GM12878 (cell line): ENCODE data around the gene RIC8B.

Experiments
- BRCA1 ChIP-seq: IDR thresholded peaks from 2 replicates; pipeline ENCODE4 v1.6.1; 2011; ENCODE audit warnings: low read depth, low read length, improper control_type of control experiment
- HDAC2 ChIP-seq: fragments of 200-600 bp; sonication (generic); IDR thresholded peaks from 2 replicates; pipeline ENCODE4 v1.6.1; 2017
- MEF2A ChIP-seq: IDR thresholded peaks from 2 replicates; pipeline ENCODE4 v1.6.1; 2011; ENCODE audit warnings: low read depth, mild to moderate bottlenecking, low read length, moderate library complexity; ENCODE audit not compliant: insufficient read depth
- NFYA ChIP-seq: IDR thresholded peaks from 2 replicates; pipeline ENCODE4 v1.6.1; 2011; ENCODE audit warnings: low read depth, mild to moderate bottlenecking, low read length, improper control_type of control experiment, borderline replicate concordance
- PAX5 ChIP-seq: IDR thresholded peaks from 2 replicates; pipeline ENCODE4 v1.6.1; 2011; ENCODE audit warnings: low read depth, low read length, borderline replicate concordance
- POLR2A ChIP-seq: IDR thresholded peaks from 2 replicates; pipeline ENCODE4 v1.6.1; 2011; ENCODE audit warnings: low read depth, mild to moderate bottlenecking, low read length
- SP1 ChIP-seq: IDR thresholded peaks from one replicate; pipeline ENCODE4 v1.6.1; 2011; ENCODE audit warnings: low read depth, low read length
- TAF1 ChIP-seq: IDR thresholded peaks from 2 replicates; pipeline ENCODE4 v1.6.1; 2011; ENCODE audit warnings: mild to moderate bottlenecking, low read depth, low read length, borderline replicate concordance
- ZNF687 ChIP-seq: fragments of 450-650 bp; IDR thresholded peaks from 2 replicates; pipeline ENCODE4 v1.6.1; 2017; ENCODE audit warnings: mild to moderate bottlenecking, moderate library complexity
- TF ChIP-seq, protein P1 (sequence below), 3 experiments: IDR thresholded peaks in 2 of 3; conservative IDR thresholded peaks in 1 of 3; 2 replicates each; pipeline ENCODE4 v1.5.1; 2011; ENCODE audit warnings: low read depth in 3 of 3, low read length in 3 of 3, mild to moderate bottlenecking in 3 of 3, control low read depth in 2 of 3, moderate library complexity in 2 of 3, inconsistent platforms in 1 of 3, mixed read lengths in 1 of 3; ENCODE audit not compliant: control insufficient read depth in 2 of 3, insufficient read depth in 1 of 3; ENCODE audit errors: extremely low read depth in 1 of 3
- TF ChIP-seq, protein P2 (sequence below): fragments of 450-650 bp; IDR thresholded peaks from 2 replicates; pipeline ENCODE4 v1.6.1; 2017; ENCODE audit warnings: antibody characterized with exemption, mild to moderate bottlenecking, moderate library complexity

DNA sequence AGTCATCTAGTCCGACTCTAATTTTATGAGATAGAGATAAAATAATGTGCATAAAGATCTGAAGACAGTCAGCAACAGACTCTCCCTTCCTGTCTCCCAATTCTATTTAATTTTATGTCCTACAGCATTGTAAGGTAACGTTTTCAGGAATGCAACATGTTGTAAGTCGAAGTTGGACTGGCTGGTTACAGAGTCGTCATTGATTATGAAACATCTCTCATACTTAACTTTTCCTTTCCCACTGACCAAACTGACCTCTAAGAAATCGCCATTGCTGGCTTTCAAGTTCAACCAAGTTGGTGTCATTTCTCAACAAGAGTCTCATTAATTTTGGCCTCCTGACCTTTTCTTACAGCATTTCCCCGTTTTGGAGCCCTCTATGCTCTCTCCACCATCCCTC, 4.9 kb upstream of the RIC8B start:
- no peak for TF ChIP-seq HDAC2
- TF ChIP-seq POLR2A = no peak
- TF ChIP-seq, protein P1, sequence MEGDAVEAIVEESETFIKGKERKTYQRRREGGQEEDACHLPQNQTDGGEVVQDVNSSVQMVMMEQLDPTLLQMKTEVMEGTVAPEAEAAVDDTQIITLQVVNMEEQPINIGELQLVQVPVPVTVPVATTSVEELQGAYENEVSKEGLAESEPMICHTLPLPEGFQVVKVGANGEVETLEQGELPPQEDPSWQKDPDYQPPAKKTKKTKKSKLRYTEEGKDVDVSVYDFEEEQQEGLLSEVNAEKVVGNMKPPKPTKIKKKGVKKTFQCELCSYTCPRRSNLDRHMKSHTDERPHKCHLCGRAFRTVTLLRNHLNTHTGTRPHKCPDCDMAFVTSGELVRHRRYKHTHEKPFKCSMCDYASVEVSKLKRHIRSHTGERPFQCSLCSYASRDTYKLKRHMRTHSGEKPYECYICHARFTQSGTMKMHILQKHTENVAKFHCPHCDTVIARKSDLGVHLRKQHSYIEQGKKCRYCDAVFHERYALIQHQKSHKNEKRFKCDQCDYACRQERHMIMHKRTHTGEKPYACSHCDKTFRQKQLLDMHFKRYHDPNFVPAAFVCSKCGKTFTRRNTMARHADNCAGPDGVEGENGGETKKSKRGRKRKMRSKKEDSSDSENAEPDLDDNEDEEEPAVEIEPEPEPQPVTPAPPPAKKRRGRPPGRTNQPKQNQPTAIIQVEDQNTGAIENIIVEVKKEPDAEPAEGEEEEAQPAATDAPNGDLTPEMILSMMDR (IDR thresholded peaks at IDR 0.05 in 2 of 3, conservative IDR thresholded peaks at IDR 0.05 in 1 of 3; ENCODE audit: control insufficient read depth in 2 of 3, extremely low read depth in 1 of 3, insufficient read depth in 1 of 3, low read depth in 3 of 3, low read length in 3 of 3) = no peak
- no peak for TF ChIP-seq ZNF687
- TF ChIP-seq, protein P2, sequence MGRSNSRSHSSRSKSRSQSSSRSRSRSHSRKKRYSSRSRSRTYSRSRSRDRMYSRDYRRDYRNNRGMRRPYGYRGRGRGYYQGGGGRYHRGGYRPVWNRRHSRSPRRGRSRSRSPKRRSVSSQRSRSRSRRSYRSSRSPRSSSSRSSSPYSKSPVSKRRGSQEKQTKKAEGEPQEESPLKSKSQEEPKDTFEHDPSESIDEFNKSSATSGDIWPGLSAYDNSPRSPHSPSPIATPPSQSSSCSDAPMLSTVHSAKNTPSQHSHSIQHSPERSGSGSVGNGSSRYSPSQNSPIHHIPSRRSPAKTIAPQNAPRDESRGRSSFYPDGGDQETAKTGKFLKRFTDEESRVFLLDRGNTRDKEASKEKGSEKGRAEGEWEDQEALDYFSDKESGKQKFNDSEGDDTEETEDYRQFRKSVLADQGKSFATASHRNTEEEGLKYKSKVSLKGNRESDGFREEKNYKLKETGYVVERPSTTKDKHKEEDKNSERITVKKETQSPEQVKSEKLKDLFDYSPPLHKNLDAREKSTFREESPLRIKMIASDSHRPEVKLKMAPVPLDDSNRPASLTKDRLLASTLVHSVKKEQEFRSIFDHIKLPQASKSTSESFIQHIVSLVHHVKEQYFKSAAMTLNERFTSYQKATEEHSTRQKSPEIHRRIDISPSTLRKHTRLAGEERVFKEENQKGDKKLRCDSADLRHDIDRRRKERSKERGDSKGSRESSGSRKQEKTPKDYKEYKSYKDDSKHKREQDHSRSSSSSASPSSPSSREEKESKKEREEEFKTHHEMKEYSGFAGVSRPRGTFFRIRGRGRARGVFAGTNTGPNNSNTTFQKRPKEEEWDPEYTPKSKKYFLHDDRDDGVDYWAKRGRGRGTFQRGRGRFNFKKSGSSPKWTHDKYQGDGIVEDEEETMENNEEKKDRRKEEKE = no peak
- TF ChIP-seq BRCA1 = no peak
- no peak for TF ChIP-seq TAF1
- TF ChIP-seq NFYA = no peak
- no peak for TF ChIP-seq MEF2A
- no peak for TF ChIP-seq SP1
- TF ChIP-seq PAX5 = no peak
